PC-3 (cell line): ENCODE data around the gene RGS13. TPM values are rescaled to one million over a fixed set of nuclear protein-coding genes. Genes with fewer than 3 reads are reported as not detected.
A peak's percentile ranks its signal among the peaks of the same experiment; 100 is the strongest.

ENCODE experiments used
- ATAC-seq: fragments of 200-7000 bp; cut with Tn5 transposase; 2 replicates; pipeline ENCODE4 v1.9.1; 2020; ENCODE audit warnings: mild to moderate bottlenecking, moderate library complexity
- BruUV-seq: library from RNA; stranded (reverse); fragments of 400-500 nt; replicated peaks from 2 replicates; lab custom pipeline; 2021; lab: Mats Ljungman, UMichigan
- CTCF ChIA-PET: fragments of 300-600 bp; sonication (Branson Sonifier 250); formaldehyde crosslinking; loops from one replicate; lab custom pipeline; 2022; ENCODE audit warnings: antibody characterized with exemption; lab: Charles Lee
- POLR2A ChIA-PET: fragments of 300-600 bp; sonication (Branson Sonifier 250); formaldehyde crosslinking; loops from one replicate; lab custom pipeline; 2022; ENCODE audit warnings: antibody characterized with exemption; ENCODE audit not compliant: unreplicated experiment; lab: Charles Lee
- DNase-seq: peaks from one replicate; pipeline ENCODE4 v3.0.0-alpha.2; 2015
- H2AFZ ChIP-seq: fragments of 300-600 bp; sonication (generic); 2 replicates; pipeline ENCODE4 v1.6.0; 2016; ENCODE audit warnings: antibody characterized with exemption, low read length
- H3F3A ChIP-seq: fragments of 300-600 bp; sonication (generic); one replicate; pipeline ENCODE4 v1.6.0; 2017; ENCODE audit warnings: antibody characterized with exemption, low read length, control low read depth, mild to moderate bottlenecking; ENCODE audit not compliant: unreplicated experiment
- H3K27ac ChIP-seq: fragments of 300-600 bp; sonication (generic); 2 replicates; pipeline ENCODE4 v1.5.1; 2016; ENCODE audit warnings: mild to moderate bottlenecking, low read length
- H3K27me3 ChIP-seq: fragments of 300-600 bp; sonication (generic); 2 replicates; pipeline ENCODE4 v1.6.1; 2016; ENCODE audit warnings: low read length, mixed read lengths
- H3K36me3 ChIP-seq: fragments of 300-600 bp; sonication (generic); 2 replicates; pipeline ENCODE4 v1.6.1; 2016; ENCODE audit warnings: low read depth, mixed run types, low read length, mixed read lengths
- H3K4me1 ChIP-seq: fragments of 300-600 bp; sonication (generic); 2 replicates; pipeline ENCODE4 v1.5.1; 2016; ENCODE audit warnings: low read length; ENCODE audit not compliant: insufficient read depth
- H3K4me2 ChIP-seq: fragments of 300-600 bp; sonication (generic); 2 replicates; pipeline ENCODE4 v1.6.0; 2016; ENCODE audit warnings: low read length
- H3K4me3 ChIP-seq: fragments of 300-600 bp; sonication (generic); 2 replicates; pipeline ENCODE4 v1.5.1; 2016; ENCODE audit warnings: mild to moderate bottlenecking, low read length, mixed read lengths
- H3K79me2 ChIP-seq: fragments of 300-600 bp; sonication (generic); 2 replicates; pipeline ENCODE4 v1.6.1; 2017; ENCODE audit warnings: low read length, mixed read lengths
- H3K9ac ChIP-seq: fragments of 300-600 bp; sonication (generic); 2 replicates; pipeline ENCODE4 v1.6.0; 2016; ENCODE audit warnings: mild to moderate bottlenecking, low read length
- H3K9me2 ChIP-seq: fragments of 300-600 bp; sonication (generic); replicated peaks from 2 replicates; pipeline ENCODE4 v1.6.1; 2016; ENCODE audit warnings: mixed run types, low read length, mixed read lengths
- H3K9me3 ChIP-seq: fragments of 300-600 bp; sonication (generic); 2 replicates; pipeline ENCODE4 v1.6.1; 2016; ENCODE audit warnings: low read length, mixed read lengths
- H4K20me1 ChIP-seq: fragments of 300-600 bp; sonication (generic); 2 replicates; pipeline ENCODE4 v1.6.1; 2016; ENCODE audit warnings: low read length, mixed read lengths
- CTCF ChIP-seq: fragments of 300-600 bp; sonication (generic); conservative IDR thresholded peaks from 2 replicates; pipeline ENCODE4 v1.5.1; 2017; ENCODE audit warnings: antibody characterized with exemption, low read depth, mild to moderate bottlenecking, low read length
- EZH2 ChIP-seq: fragments of 300-600 bp; sonication (generic); IDR thresholded peaks from one replicate; pipeline ENCODE4 v1.6.1; 2017; ENCODE audit warnings: antibody characterized with exemption, mild to moderate bottlenecking, low read length; ENCODE audit not compliant: unreplicated experiment
- EZH2phosphoT487 ChIP-seq: fragments of 300-600 bp; sonication (generic); IDR thresholded peaks from 2 replicates; pipeline ENCODE4 v1.6.1; 2018; ENCODE audit warnings: mild to moderate bottlenecking, antibody characterized with exemption, low read length, borderline replicate concordance
- intact Hi-C: fragments of 100-400 bp; cut with micrococcal nuclease; formaldehyde crosslinking; loops from 2 replicates; pipeline ENCODE4 v1.9.0; 2023
- total RNA-seq: library from RNA; depleted of rRNA; stranded (reverse); fragments of >200 nt; gene quantifications from 2 replicates; pipeline ENCODE4 v1.2.3, GENCODE V29; 2014

RGS13 gene
- total RNA-seq, 1 experiment from 2014 or later, result 0.22 TPM

DNA sequence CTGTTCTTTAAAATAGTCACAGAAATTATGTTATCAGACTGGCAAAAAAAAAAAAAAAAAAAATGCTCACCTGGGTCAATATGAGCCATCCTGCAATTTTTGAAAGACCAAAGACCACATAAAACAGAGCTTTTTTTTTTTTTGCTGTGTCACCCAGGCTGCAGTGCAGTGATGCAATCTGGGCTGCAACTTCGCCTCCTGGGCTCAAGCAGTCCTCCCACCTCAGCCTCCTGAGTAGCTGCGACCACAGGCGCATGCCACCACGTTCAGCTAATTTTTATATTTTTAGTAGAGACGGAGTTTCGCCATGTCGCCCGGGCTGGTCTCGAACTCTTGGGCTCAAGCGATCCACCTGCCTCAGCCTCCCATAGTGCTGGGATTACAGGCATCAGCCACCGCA lies 62.8 kb downstream of the RGS13 start:
- Histone ChIP-seq H3K4me1 (peaks cover 36% of the 10 kb centered on the region), H3K27me3 (no peaks in the 10 kb centered on the region), H3K79me2 (no peaks in the 10 kb centered on the region), H3K36me3 (no peaks in the 10 kb centered on the region), H3K9me2 (no peaks in the 10 kb centered on the region), H3K4me3 (no peak overlapping the region), H3F3A (peaks cover 8% of the 10 kb centered on the region), H4K20me1 (no peaks in the 10 kb centered on the region), H3K4me2 (no peak overlapping the region), H3K27ac (no peak overlapping the region), H3K9ac (no peak overlapping the region), H3K9me3 (no peaks in the 10 kb centered on the region), H2AFZ (no peak overlapping the region)
- ATAC-seq (no peak), DNase-seq (no peak)
- TF ChIP-seq EZH2phosphoT487, result no peak
- TF ChIP-seq CTCF, result no peak
- no peak for TF ChIP-seq EZH2
- ChIA-PET CTCF (no interaction called here), POLR2A (no interaction called here)
- no TSS peak for BruUV-seq
- intact Hi-C loops, result no loop called here

GRCh38 chr1:192700834-192701271 lies 64.9 kb downstream of the RGS13 start:
- POLR2A ChIA-PET, result interaction anchor here (0.6 kb wide), 1 partner anchor 69 kb away, joined by 4 read pairs; no protein-coding TSS in a partner anchor
- peak; percentile 73 for DNase-seq
- Histone ChIP-seq H3K9me3 (no peaks in the 10 kb centered on the region), H3K9me2 (no peaks in the 10 kb centered on the region), H3K4me2 (peak overlapping the region; percentile 72), H3K36me3 (no peaks in the 10 kb centered on the region), H3K9ac (peak overlapping the region; percentile 19; the same call in 1 of the 2 replicates), H4K20me1 (no peaks in the 10 kb centered on the region), H3K27me3 (no peaks in the 10 kb centered on the region), H2AFZ (no peak overlapping the region), H3K79me2 (no peaks in the 10 kb centered on the region), H3F3A (peaks cover 8% of the 10 kb centered on the region), H3K4me1 (peaks cover 41% of the 10 kb centered on the region), H3K27ac (peak overlapping the region; percentile 83), H3K4me3 (peak overlapping the region; percentile 32; the same call in 1 of the 2 replicates)
- CTCF ChIA-PET, result no interaction called here
- peak; percentile 41 for ATAC-seq
- BruUV-seq, result no TSS peak
- intact Hi-C loops, result loop anchor here (2.0 to 10.0 kb wide), 2 partner anchors 64 to 106 kb away; no protein-coding TSS in a partner anchor
- TF ChIP-seq CTCF, result no peak
- no peak for TF ChIP-seq EZH2phosphoT487
- no peak for TF ChIP-seq EZH2
